Glutamatergic neuron (in vitro differentiated cells): ENCODE results near the gene GPBP1L1. TPM values are rescaled to one million over a fixed set of nuclear protein-coding genes. Genes with fewer than 3 reads are reported as not detected.
"Not testable (repeated sequence)": the region's sequence is repeated elsewhere in the genome, so short reads cannot be mapped to it uniquely, and the experiment has no call there.

Experiments used
- DNase-seq: peaks from one replicate; pipeline ENCODE4 v3.0.0; 2022
- H3K27ac Mint-ChIP-seq: one replicate; pipeline ENCODE4 v1.8.0; 2020; ENCODE audit warnings: mild to moderate bottlenecking, mixed read lengths, inconsistent platforms; ENCODE audit not compliant: unreplicated experiment
- H3K27me3 Mint-ChIP-seq: one replicate; pipeline ENCODE4 v1.8.0; 2020; ENCODE audit warnings: mild to moderate bottlenecking, moderate library complexity, mixed read lengths, inconsistent platforms; ENCODE audit not compliant: unreplicated experiment
- H3K36me3 Mint-ChIP-seq: one replicate; pipeline ENCODE4 v1.8.0; 2020; ENCODE audit warnings: mild to moderate bottlenecking, mixed read lengths, inconsistent platforms; ENCODE audit not compliant: unreplicated experiment
- H3K4me1 Mint-ChIP-seq: one replicate; pipeline ENCODE4 v1.8.0; 2020; ENCODE audit warnings: mild to moderate bottlenecking, low read depth, mixed read lengths, inconsistent platforms; ENCODE audit not compliant: unreplicated experiment
- H3K4me3 Mint-ChIP-seq: one replicate; pipeline ENCODE4 v1.8.0; 2020; ENCODE audit warnings: mild to moderate bottlenecking, mixed read lengths, inconsistent platforms; ENCODE audit not compliant: unreplicated experiment
- H3K9me3 Mint-ChIP-seq: one replicate; pipeline ENCODE4 v1.8.0; 2020; ENCODE audit warnings: mild to moderate bottlenecking, moderate library complexity, mixed read lengths, inconsistent platforms; ENCODE audit not compliant: unreplicated experiment
- CTCF ChIP-seq: fragments of 200-600 bp; sonication (generic); IDR thresholded peaks from one replicate; pipeline ENCODE4 v1.5.0; 2021; ENCODE audit not compliant: partially characterized antibody, unreplicated experiment
- total RNA-seq: library from RNA; stranded (reverse); fragmentation: NEBNext Ultra II Directional; extraction: Animal tissue kit (Norgen Biotek cat#: 25700); gene quantifications from one replicate; pipeline ENCODE4 v1.2.1, GENCODE V29; 2021; ENCODE audit not compliant: unreplicated experiment

GPBP1L1 gene
- total RNA-seq, 1 donor from 2014 or later: 103 TPM

GRCh38 chr1:45716700-45717099 lies 30.4 kb upstream of the GPBP1L1 start:
- H3K27ac Mint-ChIP-seq: no peak overlapping the region
- no peak overlapping the region for H3K4me3 Mint-ChIP-seq
- H3K36me3 Mint-ChIP-seq: no peaks in the 10 kb centered on the region
- TF ChIP-seq CTCF: no peak
- DNase-seq: no peak
- no peaks in the 10 kb centered on the region for H3K27me3 Mint-ChIP-seq
- no peaks in the 10 kb centered on the region for H3K9me3 Mint-ChIP-seq
- H3K4me1 Mint-ChIP-seq: peaks cover 5% of the 10 kb centered on the region

- Mint-ChIP-seq H3K27ac (no peak overlapping the region), H3K4me1 (peaks cover 4% of the 10 kb centered on the region), H3K9me3 (no peaks in the 10 kb centered on the region), H3K4me3 (no peak overlapping the region), H3K27me3 (no peaks in the 10 kb centered on the region), H3K36me3 (no peaks in the 10 kb centered on the region)
- TF ChIP-seq CTCF: no peak
- no peak for DNase-seq
Observed at GRCh38 chr1:45713711-45714110, 27.4 kb upstream of the GPBP1L1 start.

GRCh38 chr1:45704637-45705036 lies 18.3 kb upstream of the GPBP1L1 start:
- H3K27ac Mint-ChIP-seq: no peak overlapping the region
- peaks cover 11% of the 10 kb centered on the region for H3K36me3 Mint-ChIP-seq
- H3K4me1 Mint-ChIP-seq: no peaks in the 10 kb centered on the region
- H3K4me3 Mint-ChIP-seq: no peak overlapping the region
- peaks cover 3% of the 10 kb centered on the region for H3K27me3 Mint-ChIP-seq
- DNase-seq: no peak
- TF ChIP-seq CTCF: no peak
- peaks cover 1% of the 10 kb centered on the region for H3K9me3 Mint-ChIP-seq

- Mint-ChIP-seq H3K27ac (no peak overlapping the region), H3K4me3 (no peak overlapping the region), H3K27me3 (no peaks in the 10 kb centered on the region), H3K4me1 (no peaks in the 10 kb centered on the region), H3K36me3 (no peaks in the 10 kb centered on the region), H3K9me3 (no peaks in the 10 kb centered on the region)
- no peak for TF ChIP-seq CTCF
- no peak for DNase-seq
Observed at GRCh38 chr1:45694823-45695222, 8.5 kb upstream of the GPBP1L1 start.

- H3K4me1 Mint-ChIP-seq, H3K27ac Mint-ChIP-seq, H3K9me3 Mint-ChIP-seq, H3K4me3 Mint-ChIP-seq, H3K27me3 Mint-ChIP-seq, DNase-seq, H3K36me3 Mint-ChIP-seq: not testable (repeated sequence)
Observed at GRCh38 chr1:45693811-45694210, 7.5 kb upstream of the GPBP1L1 start.
